ENCODE measurements around the gene ZNF512. TPM values are rescaled to one million over a fixed set of nuclear protein-coding genes. Genes with fewer than 3 reads are reported as not detected.
"Not testable (repeated sequence)": the region's sequence is repeated elsewhere in the genome, so short reads cannot be mapped to it uniquely, and the experiment has no call there.

ZNF512 gene
- polyA plus RNA-seq, 1 donor (not counting 4 experiments of a cell fraction or from before 2014, with no cell fraction given), result 16.6 TPM

- H4K20me1 ChIP-seq (ENCODE audit: control insufficient read depth, extremely low read depth, insufficient read depth, low read length); H3K9me3 ChIP-seq (ENCODE audit: control insufficient read depth, low read depth, low read length); H2AFZ ChIP-seq (ENCODE audit: control insufficient read depth, low read length); H3K27me3 ChIP-seq (ENCODE audit: control insufficient read depth, extremely low read depth, insufficient read depth, low read length); H3K4me1 ChIP-seq (ENCODE audit: control insufficient read depth, extremely low read depth, insufficient read depth, low read length); DNase-seq (ENCODE audit: low read depth, low spot score); H3K27ac ChIP-seq (ENCODE audit: control insufficient read depth, insufficient read depth, low read length); H3K9me1 ChIP-seq (ENCODE audit: control insufficient read depth, extremely low read depth, insufficient read depth, low read length); FAIRE-seq; dilution Hi-C loops (cut with MboI; ENCODE audit: extremely low pct_ligation_motif_present, low sequenced_read_pairs); H3K9ac ChIP-seq (ENCODE audit: control insufficient read depth, extremely low read depth, insufficient read depth, low read length); H3K4me3 ChIP-seq (ENCODE audit: control insufficient read depth in 2 of 3, extremely low read depth in 1 of 3, insufficient read depth in 2 of 3, low read depth in 1 of 3, low read length in 3 of 3); H3K79me2 ChIP-seq (ENCODE audit: control insufficient read depth, insufficient read depth, low read length); H3K4me2 ChIP-seq (ENCODE audit: control insufficient read depth, extremely low read depth, insufficient read depth, low read depth, low read length); H3K36me3 ChIP-seq (ENCODE audit: control insufficient read depth in 2 of 2, extremely low read depth in 1 of 2, insufficient read depth in 2 of 2, low read length in 2 of 2): not testable (repeated sequence)
Measured at GRCh38 chr2:27539649-27540048, 43.2 kb upstream of the ZNF512 start.

DNA sequence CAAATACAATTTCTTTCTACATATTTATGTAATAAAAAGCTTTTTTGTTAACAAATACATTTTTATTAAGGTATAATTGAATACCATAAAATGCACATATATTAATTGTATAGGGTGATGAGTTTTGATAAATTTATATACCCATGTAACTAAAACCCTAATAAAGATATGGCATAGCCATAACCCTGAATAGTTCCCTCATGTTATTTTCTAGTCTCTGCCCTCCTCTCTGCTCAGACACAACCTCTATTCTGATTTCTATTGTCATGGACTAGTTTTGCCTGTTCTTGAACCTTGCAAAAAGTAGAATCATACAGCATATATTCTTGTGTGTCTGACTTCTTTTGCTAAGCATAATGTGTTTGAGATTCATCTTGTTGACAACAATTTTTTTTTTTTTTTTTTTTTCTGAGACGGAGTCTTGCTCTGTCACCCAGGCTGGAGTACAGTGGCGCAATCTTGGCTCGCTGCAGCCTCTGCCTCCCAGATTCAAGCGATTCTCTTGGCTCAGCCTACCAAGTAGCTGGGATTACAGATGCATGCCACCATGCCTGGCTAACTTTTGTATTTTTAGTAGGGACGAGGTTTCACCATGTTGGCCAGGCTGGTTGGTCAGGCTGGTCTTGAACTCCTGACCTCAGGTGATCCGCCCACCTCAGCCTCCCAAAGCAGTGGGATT, 38.6 kb upstream of the ZNF512 start:
- Histone ChIP-seq H3K4me3 (ENCODE audit: control insufficient read depth in 2 of 3, extremely low read depth in 1 of 3, insufficient read depth in 2 of 3, low read depth in 1 of 3, low read length in 3 of 3) (no peak overlapping the region), H3K79me2 (ENCODE audit: control insufficient read depth, insufficient read depth, low read length) (no peaks in the 10 kb centered on the region), H3K36me3 (ENCODE audit: control insufficient read depth in 2 of 2, extremely low read depth in 1 of 2, insufficient read depth in 2 of 2, low read length in 2 of 2) (no peaks in the 10 kb centered on the region), H3K9me1 (ENCODE audit: control insufficient read depth, extremely low read depth, insufficient read depth, low read length) (no peaks in the 10 kb centered on the region), H3K27me3 (ENCODE audit: control insufficient read depth, extremely low read depth, insufficient read depth, low read length) (no peaks in the 10 kb centered on the region), H4K20me1 (ENCODE audit: control insufficient read depth, extremely low read depth, insufficient read depth, low read length) (no peaks in the 10 kb centered on the region), H2AFZ (ENCODE audit: control insufficient read depth, low read length) (no peak overlapping the region), H3K9ac (ENCODE audit: control insufficient read depth, extremely low read depth, insufficient read depth, low read length) (no peak overlapping the region), H3K4me2 (ENCODE audit: control insufficient read depth, extremely low read depth, insufficient read depth, low read depth, low read length) (no peak overlapping the region), H3K27ac (ENCODE audit: control insufficient read depth, insufficient read depth, low read length) (no peak overlapping the region), H3K4me1 (ENCODE audit: control insufficient read depth, extremely low read depth, insufficient read depth, low read length) (no peaks in the 10 kb centered on the region), H3K9me3 (ENCODE audit: control insufficient read depth, low read depth, low read length) (no peaks in the 10 kb centered on the region)
- DNase-seq (ENCODE audit: low read depth, low spot score) (no peak), FAIRE-seq (no peak)
- TF ChIP-seq EZH2 (IDR thresholded peaks at IDR 0.05; ENCODE audit: low read length), result no peak
- TF ChIP-seq, protein P1, sequence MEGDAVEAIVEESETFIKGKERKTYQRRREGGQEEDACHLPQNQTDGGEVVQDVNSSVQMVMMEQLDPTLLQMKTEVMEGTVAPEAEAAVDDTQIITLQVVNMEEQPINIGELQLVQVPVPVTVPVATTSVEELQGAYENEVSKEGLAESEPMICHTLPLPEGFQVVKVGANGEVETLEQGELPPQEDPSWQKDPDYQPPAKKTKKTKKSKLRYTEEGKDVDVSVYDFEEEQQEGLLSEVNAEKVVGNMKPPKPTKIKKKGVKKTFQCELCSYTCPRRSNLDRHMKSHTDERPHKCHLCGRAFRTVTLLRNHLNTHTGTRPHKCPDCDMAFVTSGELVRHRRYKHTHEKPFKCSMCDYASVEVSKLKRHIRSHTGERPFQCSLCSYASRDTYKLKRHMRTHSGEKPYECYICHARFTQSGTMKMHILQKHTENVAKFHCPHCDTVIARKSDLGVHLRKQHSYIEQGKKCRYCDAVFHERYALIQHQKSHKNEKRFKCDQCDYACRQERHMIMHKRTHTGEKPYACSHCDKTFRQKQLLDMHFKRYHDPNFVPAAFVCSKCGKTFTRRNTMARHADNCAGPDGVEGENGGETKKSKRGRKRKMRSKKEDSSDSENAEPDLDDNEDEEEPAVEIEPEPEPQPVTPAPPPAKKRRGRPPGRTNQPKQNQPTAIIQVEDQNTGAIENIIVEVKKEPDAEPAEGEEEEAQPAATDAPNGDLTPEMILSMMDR (optimal IDR thresholded peaks at IDR 0.05 in 1 of 3, IDR thresholded peaks at IDR 0.05 in 1 of 3, conservative IDR thresholded peaks at IDR 0.05 in 1 of 3; ENCODE audit: extremely low read depth in 1 of 3, insufficient read depth in 2 of 3, low read length in 3 of 3), result no peak
- dilution Hi-C loops (cut with MboI; ENCODE audit: extremely low pct_ligation_motif_present, low sequenced_read_pairs), result no loop called here

Measured in keratinocyte (primary cell).